ENCODE results near the gene FIP1L1.

FIP1L1 gene

GRCh38 chr4:53507058-53507457 is 129.6 kb downstream of the FIP1L1 start:
- DNase-seq = no peak

DNA sequence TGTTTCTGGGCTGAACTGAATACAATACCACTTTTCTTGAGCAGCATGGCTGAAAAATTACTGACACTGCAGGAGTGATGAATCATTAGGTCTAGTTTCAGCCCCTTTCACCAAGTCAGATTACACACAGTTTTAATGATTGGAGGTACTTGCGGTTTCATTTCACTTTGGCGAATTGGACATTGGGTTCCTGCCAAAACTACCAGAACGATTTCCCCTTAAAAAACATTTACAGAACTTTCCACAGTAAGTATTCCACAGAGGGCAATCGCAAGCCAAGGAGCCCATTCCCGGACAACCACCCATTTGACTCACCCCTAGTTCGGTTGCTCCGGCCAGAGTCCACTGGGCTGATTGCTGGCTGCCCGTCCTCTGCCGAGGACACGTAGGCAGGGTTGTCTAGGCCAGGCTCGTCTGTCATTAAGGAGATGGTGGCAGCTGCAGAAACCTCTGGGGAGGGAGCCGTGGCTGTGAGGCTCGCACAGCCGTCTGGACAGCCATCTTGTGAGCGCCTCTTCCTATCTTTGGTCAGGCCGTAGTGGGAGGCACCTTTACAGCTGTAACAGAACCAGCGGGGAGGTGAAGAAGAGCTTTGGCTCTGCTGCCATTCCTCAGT is 130.3 kb downstream of the FIP1L1 start:
- no peak for DNase-seq

- no peak for DNase-seq
These were observed 131.0 kb downstream of the FIP1L1 start for GRCh38 chr4:53508446-53508845.

DNA sequence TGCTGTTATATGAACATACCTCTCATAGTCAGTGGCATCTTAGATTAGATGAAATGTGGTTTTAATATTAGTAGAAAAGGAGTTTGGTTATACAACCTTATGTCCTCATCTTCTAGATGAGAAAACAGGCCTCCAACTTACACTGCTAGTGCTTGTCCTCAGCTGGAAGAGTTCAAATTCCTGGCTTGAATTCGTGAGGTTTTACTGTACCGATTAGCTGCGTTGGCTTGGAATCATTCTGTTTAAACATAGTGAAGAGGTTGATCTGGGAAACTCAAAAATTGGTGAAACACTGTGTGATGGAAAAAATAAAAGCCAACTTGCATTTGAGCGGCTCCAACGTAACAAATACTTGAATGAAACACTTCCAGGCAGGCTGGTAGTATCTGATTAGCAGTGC is 132.9 kb downstream of the FIP1L1 start:
- no peak for DNase-seq
